Vagina (tissue), 2 donors: ENCODE measurements around the gene PCDHGC5. TPM values are rescaled to one million over a fixed set of nuclear protein-coding genes. Genes with fewer than 3 reads are reported as not detected.

Source experiments
- DNase-seq, 2 donors: peaks; one replicate each; pipeline ENCODE4 v3.0.0-alpha.2; 2017; ENCODE audit errors: extremely low spot score in 2 of 2
- H3K27ac ChIP-seq: fragments of 200-600 bp; sonication (generic); one replicate; pipeline ENCODE4 v1.5.1; 2019
- H3K27me3 ChIP-seq: fragments of 200-600 bp; sonication (generic); one replicate; pipeline ENCODE4 v1.5.1; 2019
- H3K36me3 ChIP-seq, 2 donors: fragments of 200-600 bp; sonication (generic); one replicate each; pipeline ENCODE4 v1.5.1; 2017 to 2019
- H3K4me1 ChIP-seq: fragments of 200-600 bp; sonication (generic); one replicate; pipeline ENCODE4 v1.5.1; 2019
- H3K4me3 ChIP-seq, 2 donors: fragments of 200-600 bp; sonication (generic); 1 replicate in 1 of 2; 2 replicates in 1 of 2; pipeline ENCODE4 v1.5.1; 2016 to 2019
- H3K9me3 ChIP-seq: fragments of 200-600 bp; sonication (generic); one replicate; pipeline ENCODE4 v1.5.1; 2019
- CTCF ChIP-seq, 3 experiments: fragments of 450-650 bp in 2 of 3; fragments of 200-600 bp in 1 of 3; sonication (generic) in 1 of 3; IDR thresholded peaks; one replicate each; pipeline ENCODE4 v1.5.1; 2017 to 2019; ENCODE audit warnings: antibody characterized with exemption in 3 of 3, mild to moderate bottlenecking in 2 of 3, moderate library complexity in 2 of 3
- POLR2A ChIP-seq, 2 donors: fragments of 450-650 bp; IDR thresholded peaks; one replicate each; pipeline ENCODE4 v1.6.1; 2017; ENCODE audit warnings: antibody characterized with exemption in 2 of 2, mild to moderate bottlenecking in 2 of 2, moderate library complexity in 2 of 2
- POLR2AphosphoS5 ChIP-seq, 2 donors: sonication (generic); formaldehyde crosslinking; IDR thresholded peaks; one replicate each; pipeline ENCODE4 v1.9.0; 2017; ENCODE audit warnings: antibody characterized with exemption in 2 of 2, mild to moderate bottlenecking in 2 of 2, low read depth in 1 of 2; ENCODE audit not compliant: insufficient read depth in 1 of 2
- intact Hi-C: fragments of 100-400 bp; cut with DNase I; formaldehyde crosslinking; loops from one replicate; pipeline ENCODE4 v1.15.1; 2023
- total RNA-seq: library from RNA; depleted of rRNA; stranded (reverse); fragments of >200 nt; gene quantifications from one replicate; pipeline ENCODE4 v1.2.3, GENCODE V29; 2016

Gene PCDHGC5
- total RNA-seq, 1 donor from 2014 or later = 3.4 TPM

- Histone ChIP-seq H3K4me3 (no peak overlapping the region), H3K27me3 (no peaks in the 10 kb centered on the region), H3K36me3 (peaks cover 0 to 17% of the 10 kb centered on the region in 2 donors), H3K4me1 (peaks cover 3% of the 10 kb centered on the region), H3K27ac (no peak overlapping the region), H3K9me3 (no peaks in the 10 kb centered on the region)
- TF ChIP-seq POLR2A (IDR thresholded peaks at IDR 0.05) = no peak
- DNase-seq = no peak
- intact Hi-C loops = no loop called here
Observed at GRCh38 chr5:141501761-141502160, 12.9 kb downstream of the PCDHGC5 start.

- Histone ChIP-seq H3K4me1 (peaks cover 23% of the 10 kb centered on the region), H3K36me3 (peaks cover 0 to 17% of the 10 kb centered on the region in 2 donors), H3K9me3 (no peaks in the 10 kb centered on the region), H3K27ac (no peak overlapping the region), H3K27me3 (no peaks in the 10 kb centered on the region), H3K4me3 (no peak overlapping the region)
- TF ChIP-seq POLR2AphosphoS5 (IDR thresholded peaks at IDR 0.05; ENCODE audit: insufficient read depth in 1 of 2, low read depth in 1 of 2) (no peak), POLR2A (IDR thresholded peaks at IDR 0.05) (no peak), CTCF (IDR thresholded peaks at IDR 0.05) (no peak)
- DNase-seq = no peak
- intact Hi-C loops = no loop called here
Observed at GRCh38 chr5:141503681-141504080, 14.8 kb downstream of the PCDHGC5 start.

- TF ChIP-seq POLR2AphosphoS5 (IDR thresholded peaks at IDR 0.05; ENCODE audit: insufficient read depth in 1 of 2, low read depth in 1 of 2) (no peak), POLR2A (IDR thresholded peaks at IDR 0.05) (no peak), CTCF (IDR thresholded peaks at IDR 0.05) (no peak)
- intact Hi-C loops = no loop called here
- H3K36me3 ChIP-seq = peaks cover 0 to 17% of the 10 kb centered on the region in 2 donors
- peaks cover 28% of the 10 kb centered on the region for H3K4me1 ChIP-seq
- H3K4me3 ChIP-seq = no peak overlapping the region
- DNase-seq = no peak
- H3K27ac ChIP-seq = no peak overlapping the region
- no peaks in the 10 kb centered on the region for H3K9me3 ChIP-seq
- H3K27me3 ChIP-seq = no peaks in the 10 kb centered on the region
Observed at GRCh38 chr5:141504216-141504615, 15.3 kb downstream of the PCDHGC5 start.

- Histone ChIP-seq H3K27me3 (no peaks in the 10 kb centered on the region), H3K9me3 (no peaks in the 10 kb centered on the region), H3K36me3 (peaks cover 3 to 20% of the 10 kb centered on the region in 2 donors), H3K27ac (peak overlapping the region; percentile 94), H3K4me3 (no peak overlapping the region), H3K4me1 (peaks cover 40% of the 10 kb centered on the region)
- TF ChIP-seq POLR2AphosphoS5 (IDR thresholded peaks at IDR 0.05; ENCODE audit: insufficient read depth in 1 of 2, low read depth in 1 of 2) = no peak
- TF ChIP-seq POLR2A (IDR thresholded peaks at IDR 0.05) = no peak
- TF ChIP-seq CTCF (IDR thresholded peaks at IDR 0.05) = no peak
- intact Hi-C loops = no loop called here
- no peak for DNase-seq
Observed at GRCh38 chr5:141506381-141507155, 17.7 kb downstream of the PCDHGC5 start.

GRCh38 chr5:141507387-141508091 is 18.7 kb downstream of the PCDHGC5 start:
- intact Hi-C loops = no loop called here
- Histone ChIP-seq H3K4me3 (peak overlapping the region; percentile 34 to 42), H3K9me3 (no peaks in the 10 kb centered on the region), H3K27ac (peak overlapping the region; percentile 94), H3K36me3 (peaks cover 3 to 25% of the 10 kb centered on the region in 2 donors), H3K27me3 (no peaks in the 10 kb centered on the region), H3K4me1 (peaks cover 48% of the 10 kb centered on the region)
- peak in 1 of 2 donors; percentile 96 for DNase-seq
- TF ChIP-seq CTCF (IDR thresholded peaks at IDR 0.05) = no peak
- TF ChIP-seq POLR2AphosphoS5 (IDR thresholded peaks at IDR 0.05; ENCODE audit: insufficient read depth in 1 of 2, low read depth in 1 of 2) = peak; percentile 5 to 87
- no peak for TF ChIP-seq POLR2A (IDR thresholded peaks at IDR 0.05)
